Epidermal melanocyte (primary cell): Measurements from ENCODE around the gene EIF4E3.

Source experiments
- DNase-seq: peaks from one replicate; pipeline ENCODE4 v3.0.0; 2011; ENCODE audit warnings: low spot score; ENCODE audit not compliant: insufficient read length

EIF4E3 gene

GRCh38 chr3:71725271-71725991, at the start of gene EIF4E3:
Gene EIF4E3, minus strand, starts transcription at chr3:71725402. Its CDS starts 35 bp downstream, at chr3:71725367.
- peak; percentile 63 for DNase-seq

GRCh38 chr3:71771884-71772283, 46.7 kb upstream of the EIF4E3 start:
- DNase-seq = no peak

DNA sequence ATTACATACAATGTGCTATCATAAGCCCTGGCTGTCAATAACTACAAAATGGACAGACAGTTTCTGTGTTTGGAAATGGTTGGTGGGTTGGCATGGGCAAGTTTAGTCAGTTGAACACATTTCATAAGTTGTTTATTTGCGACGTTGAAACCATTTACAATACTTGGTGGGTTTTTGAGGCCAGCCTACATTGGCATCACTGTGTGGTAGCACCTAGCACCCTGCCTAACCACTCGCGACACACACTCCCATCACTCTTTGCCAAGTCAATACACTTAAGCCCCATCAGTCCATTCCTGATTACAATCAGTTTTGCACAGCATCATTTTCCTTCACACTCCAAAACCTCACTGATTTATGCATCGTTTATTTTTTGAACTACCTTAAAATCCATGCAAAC, 45.9 kb upstream of the EIF4E3 start:
- no peak for DNase-seq

- DNase-seq = no peak
Observed at GRCh38 chr3:71763426-71763825, 38.2 kb upstream of the EIF4E3 start.

- DNase-seq = no peak
Observed at GRCh38 chr3:71760140-71760539, 34.9 kb upstream of the EIF4E3 start.

DNA sequence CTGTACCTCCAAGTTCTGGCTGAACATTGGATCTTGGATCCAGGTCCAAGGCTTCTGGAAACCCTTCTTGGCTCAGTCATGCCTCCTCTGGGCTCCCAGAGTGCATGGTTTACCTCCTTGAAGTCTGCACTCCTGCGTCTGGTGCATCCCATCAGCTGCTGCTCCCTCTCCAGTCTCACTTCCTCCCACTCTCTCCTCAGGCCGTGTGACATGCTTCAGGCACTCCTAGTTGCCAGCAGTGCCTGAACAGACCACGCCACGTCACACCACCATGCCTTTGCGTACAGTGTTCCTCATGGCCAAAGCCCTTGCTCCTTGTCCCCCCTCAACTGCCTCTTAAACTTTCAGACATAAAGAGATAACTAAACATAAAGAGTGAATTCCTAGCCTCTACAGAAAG, 34.2 kb upstream of the EIF4E3 start:
- no peak for DNase-seq

- no peak for DNase-seq
Observed at GRCh38 chr3:71758091-71758490, 32.9 kb upstream of the EIF4E3 start.

DNA sequence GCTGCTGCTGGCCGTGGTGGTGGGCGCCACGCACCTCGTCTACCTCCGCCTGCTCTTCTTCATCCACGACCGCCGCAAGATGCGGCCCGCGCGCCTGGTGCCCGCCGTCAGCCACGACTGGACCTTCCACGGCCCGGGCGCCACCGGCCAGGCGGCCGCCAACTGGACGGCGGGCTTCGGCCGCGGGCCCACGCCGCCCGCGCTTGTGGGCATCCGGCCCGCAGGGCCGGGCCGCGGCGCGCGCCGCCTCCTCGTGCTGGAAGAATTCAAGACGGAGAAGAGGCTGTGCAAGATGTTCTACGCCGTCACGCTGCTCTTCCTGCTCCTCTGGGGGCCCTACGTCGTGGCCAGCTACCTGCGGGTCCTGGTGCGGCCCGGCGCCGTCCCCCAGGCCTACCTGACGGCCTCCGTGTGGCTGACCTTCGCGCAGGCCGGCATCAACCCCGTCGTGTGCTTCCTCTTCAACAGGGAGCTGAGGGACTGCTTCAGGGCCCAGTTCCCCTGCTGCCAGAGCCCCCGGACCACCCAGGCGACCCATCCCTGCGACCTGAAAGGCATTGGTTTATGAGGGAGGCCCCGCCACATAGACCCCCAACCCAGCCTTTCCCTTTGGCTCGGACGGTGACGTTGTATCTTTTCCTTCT, 29.5 kb upstream of the EIF4E3 start:
- no peak for DNase-seq

DNA sequence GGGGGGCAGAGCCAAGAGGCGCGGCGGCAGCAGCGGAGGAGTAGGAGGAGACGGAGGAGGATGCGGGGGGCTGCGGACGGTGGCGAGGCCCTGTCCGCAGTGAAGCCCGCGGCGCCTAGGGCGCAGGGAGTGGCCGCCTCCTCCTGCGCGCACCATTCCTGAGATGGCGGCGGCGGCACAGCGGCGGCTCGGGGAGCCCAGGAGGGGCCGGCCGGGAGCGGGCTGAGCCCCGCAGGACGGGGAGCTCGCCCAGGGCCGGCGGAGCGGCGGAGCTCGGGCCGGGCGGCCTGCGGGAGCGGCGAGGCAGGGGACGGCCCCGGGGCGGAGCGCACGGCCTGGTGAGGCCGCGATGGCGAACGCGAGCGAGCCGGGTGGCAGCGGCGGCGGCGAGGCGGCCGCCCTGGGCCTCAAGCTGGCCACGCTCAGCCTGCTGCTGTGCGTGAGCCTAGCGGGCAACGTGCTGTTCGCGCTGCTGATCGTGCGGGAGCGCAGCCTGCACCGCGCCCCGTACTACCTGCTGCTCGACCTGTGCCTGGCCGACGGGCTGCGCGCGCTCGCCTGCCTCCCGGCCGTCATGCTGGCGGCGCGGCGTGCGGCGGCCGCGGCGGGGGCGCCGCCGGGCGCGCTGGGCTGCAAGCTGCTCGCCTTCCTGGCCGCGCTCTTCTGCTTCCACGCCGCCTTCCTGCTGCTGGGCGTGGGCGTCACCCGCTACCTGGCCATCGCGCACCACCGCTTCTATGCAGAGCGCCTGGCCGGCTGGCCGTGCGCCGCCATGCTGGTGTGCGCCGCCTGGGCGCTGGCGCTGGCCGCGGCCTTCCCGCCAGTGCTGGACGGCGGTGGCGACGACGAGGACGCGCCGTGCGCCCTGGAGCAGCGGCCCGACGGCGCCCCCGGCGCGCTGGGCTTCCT, 28.8 kb upstream of the EIF4E3 start, which contains the start of gene GPR27:
TSS of gene GPR27 (plus strand) at position 155 of the 909 bp plus-strand sequence. CDS start at position 350, 195 bp downstream.
- no peak for DNase-seq

GRCh38 chr3:71752831-71753700, 27.9 kb upstream of the EIF4E3 start:
- DNase-seq = no peak

- DNase-seq = no peak
Observed at GRCh38 chr3:71751602-71752001, 26.4 kb upstream of the EIF4E3 start.

DNA sequence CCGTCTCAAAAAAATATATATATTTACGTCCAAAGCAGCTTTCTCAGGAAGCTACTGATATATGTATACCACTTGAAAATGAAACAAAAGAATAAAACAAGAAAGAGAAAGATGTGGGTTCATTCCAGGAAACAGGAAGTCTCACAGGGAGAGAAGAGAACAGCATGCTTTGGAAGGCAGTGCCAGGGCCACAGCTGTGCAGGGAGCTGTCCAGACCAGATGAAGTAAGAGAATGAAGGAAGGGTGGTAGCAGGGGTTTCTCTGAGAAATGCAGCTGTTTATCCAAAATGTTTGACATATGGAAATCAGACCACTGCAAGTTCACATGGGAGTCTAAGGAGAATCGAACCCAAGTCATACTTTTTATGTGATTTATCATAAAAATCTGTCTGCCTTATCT, 19.5 kb upstream of the EIF4E3 start:
- no peak for DNase-seq

DNA sequence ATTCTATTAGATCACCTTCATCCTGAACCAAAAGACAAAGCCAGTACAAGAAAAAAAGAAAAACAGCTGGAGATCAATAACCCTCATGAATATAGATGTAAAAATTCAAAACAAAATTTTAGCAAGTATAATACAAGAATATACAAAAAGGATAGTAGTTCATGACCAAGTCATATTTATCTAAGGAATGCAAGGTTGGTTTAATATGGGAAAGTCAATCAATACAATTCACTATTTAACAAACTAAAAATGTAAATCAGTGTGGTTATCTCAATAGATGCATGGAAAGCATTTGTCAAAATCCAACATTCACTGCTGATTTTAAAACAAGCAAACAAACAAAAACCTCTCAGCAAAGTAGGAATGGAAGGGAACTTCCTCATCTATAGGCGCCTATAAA, 17.4 kb upstream of the EIF4E3 start:
- DNase-seq = no peak

DNA sequence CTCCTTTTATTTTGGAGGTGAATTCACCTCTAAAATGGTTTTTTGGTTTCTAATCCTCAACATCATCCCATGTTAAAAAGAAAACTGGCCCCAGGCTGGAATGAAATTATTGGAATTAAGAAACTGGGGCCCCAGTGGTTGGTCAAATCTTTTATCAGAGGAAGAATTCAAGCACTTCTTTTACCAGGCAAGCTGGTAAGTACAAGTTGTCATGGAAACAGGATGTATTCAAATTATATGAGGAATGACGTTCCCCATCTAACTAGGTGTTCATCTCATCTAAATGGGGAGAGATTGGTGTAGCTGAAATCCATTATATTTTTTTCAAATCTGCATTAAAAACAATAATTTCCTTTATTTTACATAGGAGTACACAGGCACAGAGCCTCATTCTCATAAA, 9.7 kb upstream of the EIF4E3 start:
- no peak for DNase-seq

DNA sequence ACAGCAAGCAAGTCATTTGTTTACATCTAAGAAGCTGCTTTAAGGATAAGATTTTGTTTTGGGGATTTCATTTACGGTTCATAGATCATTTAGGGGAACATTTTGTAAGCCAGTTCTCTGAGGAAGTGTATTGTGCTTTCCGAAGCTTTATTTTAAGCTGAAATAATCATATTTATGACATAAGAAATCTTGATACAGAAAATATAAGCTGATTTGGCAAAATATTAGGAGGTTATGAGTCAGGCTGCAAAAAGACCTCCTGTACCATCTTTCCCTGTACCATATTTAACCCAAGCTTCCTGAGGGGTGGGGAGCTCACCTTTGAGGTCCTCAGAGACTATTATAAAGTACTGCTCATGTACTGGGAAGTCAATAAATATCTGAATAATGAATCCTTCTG, 8.1 kb upstream of the EIF4E3 start:
- no peak for DNase-seq

DNA sequence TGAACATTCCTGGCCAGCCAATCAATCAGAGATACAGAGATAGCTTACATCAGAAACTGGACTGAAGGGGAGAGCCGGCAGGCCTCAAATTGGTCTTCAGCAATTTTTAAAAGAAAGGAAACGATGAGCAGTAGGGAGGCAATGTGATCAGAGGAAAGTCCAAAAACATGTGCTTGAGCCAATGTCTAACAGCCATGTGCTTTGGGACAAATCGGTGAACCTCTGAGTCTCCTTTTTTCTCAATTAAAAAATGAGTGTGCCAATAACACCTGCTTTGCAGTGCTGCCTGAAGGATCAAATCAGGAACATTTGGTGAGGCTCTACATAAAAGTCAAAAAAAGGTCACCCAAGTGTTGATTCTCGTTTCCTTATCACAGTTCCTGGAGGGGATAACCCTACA, 7.4 kb upstream of the EIF4E3 start:
- DNase-seq = no peak

- DNase-seq = no peak
Observed at GRCh38 chr3:71728632-71729342, 3.6 kb upstream of the EIF4E3 start.

- DNase-seq = no peak
Observed at GRCh38 chr3:71726146-71726545, 944 bp upstream of the EIF4E3 start.

- no peak for DNase-seq
Observed at GRCh38 chr3:71724584-71725270, 475 bp downstream of the EIF4E3 start.

- DNase-seq = no peak
Observed at GRCh38 chr3:71724171-71724453, 1.1 kb downstream of the EIF4E3 start.
